ENCODE results near the gene CCDC188.
A peak's percentile ranks its signal among the peaks of the same experiment; 100 is the strongest.
"Not testable (repeated sequence)": the region's sequence is repeated elsewhere in the genome, so short reads cannot be mapped to it uniquely, and the experiment has no call there.

The CCDC188 gene

GRCh38 chr22:20160041-20160440, 9.2 kb upstream of the CCDC188 start:
- no peak for DNase-seq (ENCODE audit: low read depth)
- TF ChIP-seq CTCF (conservative IDR thresholded peaks at IDR 0.05; ENCODE audit: control insufficient read depth, insufficient read depth, low read depth, low read length) = no peak
- no peak overlapping the region for H3K4me3 ChIP-seq (ENCODE audit: control insufficient read depth, low read depth, low read length)

GRCh38 chr22:20159531-20159930, 8.7 kb upstream of the CCDC188 start:
- not testable (repeated sequence) for H3K4me3 ChIP-seq (ENCODE audit: control insufficient read depth, low read depth, low read length); DNase-seq (ENCODE audit: low read depth)

- no peak overlapping the region for H3K4me3 ChIP-seq (ENCODE audit: control insufficient read depth, low read depth, low read length)
- DNase-seq (ENCODE audit: low read depth) = no peak
- no peak for TF ChIP-seq CTCF (conservative IDR thresholded peaks at IDR 0.05; ENCODE audit: control insufficient read depth, insufficient read depth, low read depth, low read length)
These were observed 8.2 kb upstream of the CCDC188 start for GRCh38 chr22:20159076-20159475.

GRCh38 chr22:20158391-20159036, 7.7 kb upstream of the CCDC188 start:
- DNase-seq (ENCODE audit: low read depth) = no peak
- TF ChIP-seq CTCF (conservative IDR thresholded peaks at IDR 0.05; ENCODE audit: control insufficient read depth, insufficient read depth, low read depth, low read length) = no peak
- no peak overlapping the region for H3K4me3 ChIP-seq (ENCODE audit: control insufficient read depth, low read depth, low read length)

GRCh38 chr22:20157430-20158183, 6.8 kb upstream of the CCDC188 start:
- no peak overlapping the region for H3K4me3 ChIP-seq (ENCODE audit: control insufficient read depth, low read depth, low read length)
- DNase-seq (ENCODE audit: low read depth) = no peak
- no peak for TF ChIP-seq CTCF (conservative IDR thresholded peaks at IDR 0.05; ENCODE audit: control insufficient read depth, insufficient read depth, low read depth, low read length)

- H3K4me3 ChIP-seq (ENCODE audit: control insufficient read depth, low read depth, low read length) = no peak overlapping the region
- DNase-seq (ENCODE audit: low read depth) = peak; percentile 65
- TF ChIP-seq CTCF (conservative IDR thresholded peaks at IDR 0.05; ENCODE audit: control insufficient read depth, insufficient read depth, low read depth, low read length) = peak; percentile 92
These were observed 6.0 kb upstream of the CCDC188 start for GRCh38 chr22:20156611-20157429.

- no peak for DNase-seq (ENCODE audit: low read depth)
- H3K4me3 ChIP-seq (ENCODE audit: control insufficient read depth, low read depth, low read length) = no peak overlapping the region
- no peak for TF ChIP-seq CTCF (conservative IDR thresholded peaks at IDR 0.05; ENCODE audit: control insufficient read depth, insufficient read depth, low read depth, low read length)
These were observed 5.2 kb upstream of the CCDC188 start for GRCh38 chr22:20156042-20156389.
